GM21825 (cell line): Measurements from ENCODE around the gene IQSEC1.

Source experiments
- ATAC-seq: cut with Tn5 transposase; IDR thresholded peaks from one replicate; pipeline ENCODE4 v1.9.1; 2021; ENCODE audit warnings: mild to moderate bottlenecking, moderate library complexity; ENCODE audit not compliant: unreplicated experiment

The IQSEC1 gene

GRCh38 chr3:13032206-13032605 is 41.0 kb downstream of the IQSEC1 start:
- ATAC-seq, result no peak

- no peak for ATAC-seq
Observed at GRCh38 chr3:13031621-13032020, 41.6 kb downstream of the IQSEC1 start.

- ATAC-seq, result no peak
Observed at GRCh38 chr3:13030684-13031083, 42.5 kb downstream of the IQSEC1 start.

GRCh38 chr3:13028010-13028821 is 45.0 kb downstream of the IQSEC1 start:
- ATAC-seq, result no peak

- no peak for ATAC-seq
Observed at GRCh38 chr3:13027154-13027553, 46.1 kb downstream of the IQSEC1 start.

- no peak for ATAC-seq
Observed at GRCh38 chr3:13026534-13026933, 46.7 kb downstream of the IQSEC1 start.

- ATAC-seq, result no peak
Observed at GRCh38 chr3:13025778-13026518, 47.3 kb downstream of the IQSEC1 start.

GRCh38 chr3:13025090-13025489 is 48.1 kb downstream of the IQSEC1 start:
- no peak for ATAC-seq

GRCh38 chr3:13024765-13025065 is 48.5 kb downstream of the IQSEC1 start:
- ATAC-seq, result no peak

GRCh38 chr3:13023971-13024764 is 49.1 kb downstream of the IQSEC1 start:
- ATAC-seq, result no peak

- ATAC-seq, result peak; percentile 19
Observed at GRCh38 chr3:13023235-13023970, 49.8 kb downstream of the IQSEC1 start.

- ATAC-seq, result peak; percentile 37
Observed at GRCh38 chr3:13022348-13023234, 50.6 kb downstream of the IQSEC1 start.

GRCh38 chr3:13021141-13022114 is 51.8 kb downstream of the IQSEC1 start:
- ATAC-seq, result no peak

- ATAC-seq, result no peak
Observed at GRCh38 chr3:13020159-13020750, 53.0 kb downstream of the IQSEC1 start.

- ATAC-seq, result no peak
Observed at GRCh38 chr3:13019243-13020095, 53.8 kb downstream of the IQSEC1 start.

- no peak for ATAC-seq
Observed at GRCh38 chr3:13018561-13019242, 54.5 kb downstream of the IQSEC1 start.

GRCh38 chr3:13018043-13018451 is 55.2 kb downstream of the IQSEC1 start:
- no peak for ATAC-seq
